NCI-H2196 treated with DMSO at 0.1 percent for 48 hours (cell line): ENCODE measurements around the gene GJC1.
"Not testable (repeated sequence)": the region's sequence is repeated elsewhere in the genome, so short reads cannot be mapped to it uniquely, and the experiment has no call there.

Source experiments
- DNase-seq: peaks from one replicate; lab custom pipeline; 2025; ENCODE audit not compliant: unreplicated experiment; lab: John Stamatoyannopoulos, UW

GJC1 gene

DNA sequence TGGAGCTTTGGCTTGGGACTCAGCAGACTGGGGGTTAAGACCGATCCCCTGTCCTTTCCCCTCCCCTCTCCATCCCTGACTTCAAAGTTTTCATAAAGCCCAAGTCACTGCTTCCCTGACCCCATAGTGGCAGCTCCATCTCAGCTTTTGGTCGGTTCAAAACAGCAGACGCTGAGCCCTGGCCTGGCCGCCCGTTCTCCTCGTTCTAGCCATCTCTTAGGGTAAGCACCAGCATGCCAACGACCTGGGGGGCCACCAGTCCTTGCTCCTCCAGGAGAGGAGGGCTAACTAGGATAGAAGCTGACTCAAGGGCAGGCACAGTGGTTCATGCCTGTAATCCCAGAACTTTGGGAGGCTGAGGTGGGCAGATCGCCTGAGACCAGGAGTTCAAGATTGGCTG is 16.1 kb upstream of the GJC1 start:
- DNase-seq = no peak

DNA sequence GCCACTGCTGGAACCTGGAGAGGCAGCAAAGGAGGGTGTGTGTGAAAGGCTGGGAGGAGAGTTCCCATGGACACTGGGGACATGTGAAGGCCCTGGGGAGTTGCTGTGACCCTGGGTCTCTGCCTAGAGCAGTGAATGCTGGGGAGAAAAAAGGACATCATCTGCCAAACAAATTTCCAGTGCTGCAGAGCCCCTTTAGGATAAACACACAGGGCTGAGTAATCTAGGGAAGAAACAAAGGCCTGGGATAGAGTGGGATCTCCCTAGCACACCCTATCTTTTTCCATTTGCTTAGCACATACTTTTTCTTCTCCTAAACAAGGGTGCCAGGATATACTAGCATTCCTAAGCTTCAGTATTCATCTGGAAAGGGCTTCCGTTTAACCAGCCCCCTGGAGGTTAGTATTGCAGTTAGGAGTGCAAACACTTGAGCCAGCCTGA is 14.3 kb upstream of the GJC1 start:
- DNase-seq = no peak

DNA sequence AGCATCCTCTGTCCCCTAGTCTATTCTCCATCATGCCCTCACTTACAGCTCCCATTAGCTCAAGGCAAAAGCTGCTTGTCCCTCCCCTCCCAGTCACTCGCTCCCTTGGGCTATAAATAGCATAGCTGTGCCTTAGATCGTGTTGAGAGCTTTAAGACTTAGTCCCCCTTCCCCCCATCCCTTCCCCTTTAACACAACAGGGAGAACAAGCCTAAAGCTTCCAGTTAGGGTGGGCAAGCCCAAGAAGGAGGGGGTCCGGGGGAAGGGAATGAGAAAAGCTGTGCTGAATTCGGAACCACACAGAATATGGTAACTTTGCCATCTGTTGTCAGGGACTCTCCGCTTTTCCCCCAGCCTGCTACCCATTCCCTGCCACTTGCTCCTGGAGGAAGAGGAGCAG is 12.7 kb upstream of the GJC1 start:
- DNase-seq = no peak

DNA sequence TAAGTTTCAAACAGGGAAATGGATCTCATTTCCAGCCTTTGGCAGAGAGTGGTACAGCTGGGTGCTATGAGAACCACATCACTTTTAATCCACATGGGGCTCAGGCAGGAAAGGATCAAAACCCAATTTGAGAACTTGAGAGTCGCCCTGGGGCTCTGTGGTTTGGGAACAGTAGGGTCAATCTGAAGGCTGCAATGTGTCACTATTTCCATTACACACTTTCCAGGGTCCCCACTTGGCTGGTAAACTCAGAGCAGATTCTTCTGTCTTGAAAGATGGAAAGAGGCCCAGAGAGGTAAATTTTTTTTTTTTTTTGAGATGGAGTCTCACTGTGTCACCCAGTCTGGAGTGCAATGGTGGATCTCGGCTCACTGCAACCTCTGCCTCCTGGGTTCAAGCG is 10.8 kb upstream of the GJC1 start:
- DNase-seq = no peak

DNA sequence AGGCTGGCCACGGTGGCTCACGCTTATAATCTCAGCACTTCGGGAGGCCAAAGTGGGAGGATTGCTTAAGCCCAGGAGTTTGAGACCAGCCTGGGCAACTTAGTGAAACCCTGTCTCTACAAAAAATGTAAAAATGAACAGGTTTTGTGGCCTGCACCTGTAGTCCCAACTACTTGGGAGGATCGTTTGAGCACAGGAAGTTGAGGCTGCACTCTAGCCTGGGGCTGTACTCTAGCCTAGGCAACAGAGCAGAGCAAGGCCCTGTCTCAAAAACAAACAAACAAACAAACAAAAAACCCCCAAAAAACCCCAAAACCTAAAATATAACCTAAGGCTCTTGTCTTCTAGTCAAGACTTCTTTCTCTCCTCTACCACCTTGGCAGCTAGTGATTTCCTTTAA is 10.2 kb upstream of the GJC1 start:
- no peak for DNase-seq

DNA sequence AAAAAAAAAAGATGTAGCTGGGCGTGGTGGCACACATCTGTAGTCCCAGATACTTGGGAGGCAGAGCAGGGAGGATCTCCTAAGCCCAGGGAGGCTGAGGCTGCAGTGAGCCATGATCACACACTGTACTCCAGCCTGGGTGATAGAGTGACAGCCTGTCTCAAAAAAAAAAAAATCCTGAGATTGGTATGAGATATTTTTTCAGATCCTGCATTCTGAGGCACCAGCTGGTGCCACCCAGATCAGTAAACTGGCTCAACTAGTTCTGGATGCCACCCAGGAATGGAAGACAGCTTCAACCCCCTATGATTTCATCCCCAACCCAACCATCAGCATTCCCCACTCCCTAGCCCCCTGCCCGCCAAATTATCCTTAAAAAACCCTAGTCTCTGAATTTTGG is 7.1 kb upstream of the GJC1 start:
- no peak for DNase-seq

DNA sequence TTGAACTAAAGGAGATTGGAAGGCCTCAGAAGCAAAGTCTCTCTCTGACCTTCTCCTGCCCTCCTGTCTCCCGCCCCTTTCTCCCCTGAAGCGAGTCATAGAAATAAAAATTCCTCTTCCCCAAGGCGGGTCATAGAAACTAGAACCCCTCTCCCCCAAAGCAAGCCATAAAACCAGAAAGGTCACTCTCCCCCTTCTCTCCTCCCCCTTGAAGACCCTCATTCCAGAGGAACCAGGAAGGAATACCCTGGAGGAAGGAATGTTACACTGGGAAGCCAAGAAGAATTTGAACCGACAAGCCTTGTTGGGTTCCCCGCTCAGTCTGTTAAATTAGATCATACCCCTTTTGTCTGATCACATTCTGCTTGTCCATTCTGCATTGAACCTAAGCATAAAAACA is 2.7 kb upstream of the GJC1 start:
- no peak for DNase-seq

DNA sequence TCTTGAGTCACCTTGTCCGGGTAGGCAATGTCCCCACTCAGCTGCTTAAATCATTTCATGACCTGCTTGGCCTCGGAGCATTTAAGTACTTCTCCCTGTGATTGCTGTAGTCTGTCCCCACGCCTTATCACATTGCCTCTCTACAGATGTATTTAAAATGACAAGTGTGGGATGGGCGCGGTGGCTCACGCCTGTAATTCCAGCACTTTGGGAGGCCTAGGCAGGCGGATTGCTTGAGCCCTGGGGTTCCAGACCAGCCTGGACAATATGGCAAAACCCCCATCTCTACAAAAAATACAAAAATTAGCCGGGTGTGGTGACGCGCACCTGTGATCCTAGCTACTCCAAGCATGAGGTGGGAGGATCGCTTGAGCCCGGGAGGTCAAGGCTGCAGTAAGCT is 1.3 kb upstream of the GJC1 start:
- DNase-seq = no peak

DNA sequence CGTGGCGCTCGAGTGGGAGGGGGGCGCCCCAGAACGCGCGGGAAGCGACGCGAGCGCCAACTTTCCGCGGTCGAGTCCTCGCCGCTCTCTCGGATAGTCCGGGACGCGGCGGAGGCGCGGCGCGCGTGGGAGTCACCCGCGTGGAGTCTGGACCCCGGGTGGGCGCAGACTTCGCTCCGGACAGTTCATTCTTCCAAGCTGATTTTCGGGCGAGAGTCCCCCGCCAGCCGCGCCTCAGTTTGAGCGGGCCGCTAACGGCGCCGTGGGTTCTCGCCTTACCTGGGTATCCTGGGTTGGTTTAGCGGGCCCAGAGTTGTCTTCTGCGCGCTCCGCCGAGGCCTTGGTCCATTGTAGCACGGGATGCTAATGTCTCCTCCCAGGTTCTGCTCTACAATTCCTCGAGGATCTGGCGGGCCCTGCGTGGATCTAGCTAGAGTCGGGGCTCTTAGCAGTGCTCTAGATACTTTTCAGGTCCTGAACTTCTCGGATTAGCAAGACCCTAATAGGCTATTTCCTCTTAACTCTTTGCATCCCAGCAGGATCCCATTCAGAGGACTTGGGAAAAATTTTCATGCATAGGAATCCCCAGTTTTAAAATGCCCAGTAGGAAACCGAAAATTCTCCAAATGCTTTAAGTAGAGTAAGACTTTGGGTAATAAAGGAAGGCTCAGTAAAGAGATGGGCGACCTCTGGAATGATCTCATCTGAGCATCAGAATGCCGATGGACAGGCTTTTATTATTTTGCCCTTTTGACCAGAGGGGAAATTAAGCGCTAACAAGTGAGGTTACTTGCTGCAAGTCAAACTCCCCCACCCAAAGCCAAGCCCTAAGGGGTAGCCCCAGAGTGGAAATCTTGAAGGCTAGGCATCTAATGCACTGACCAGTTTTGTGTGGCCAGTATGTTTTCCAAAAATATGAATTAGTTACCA is 537 bp upstream of the GJC1 start:
- DNase-seq = no peak

DNA sequence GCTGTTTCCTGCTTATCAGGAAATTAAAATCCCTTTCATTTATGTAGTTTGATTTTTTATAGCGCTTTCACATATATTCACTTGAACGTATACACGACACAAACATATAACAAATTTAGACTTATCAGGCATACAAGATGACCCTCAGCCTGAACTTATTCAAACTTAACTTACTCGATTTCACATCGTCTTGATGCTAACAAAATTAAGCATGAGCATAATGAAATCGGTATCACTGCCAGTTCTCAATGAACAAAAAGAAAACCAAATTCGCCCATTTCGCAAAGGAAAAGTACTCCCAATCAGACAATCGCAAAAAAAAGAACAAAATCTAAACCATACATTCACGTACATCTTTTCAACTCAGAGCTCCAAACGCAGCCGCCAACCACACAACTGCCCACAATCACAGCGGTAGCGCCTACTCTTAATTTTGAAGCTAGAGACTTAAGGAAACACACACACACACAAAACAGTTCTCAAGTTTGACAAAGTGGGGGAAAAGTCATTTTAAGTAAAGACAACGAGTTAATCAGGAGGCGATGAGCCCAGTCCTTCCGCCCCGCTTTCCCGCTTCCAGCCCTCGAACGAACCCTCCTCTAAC is 1.1 kb downstream of the GJC1 start:
- DNase-seq = no peak

DNA sequence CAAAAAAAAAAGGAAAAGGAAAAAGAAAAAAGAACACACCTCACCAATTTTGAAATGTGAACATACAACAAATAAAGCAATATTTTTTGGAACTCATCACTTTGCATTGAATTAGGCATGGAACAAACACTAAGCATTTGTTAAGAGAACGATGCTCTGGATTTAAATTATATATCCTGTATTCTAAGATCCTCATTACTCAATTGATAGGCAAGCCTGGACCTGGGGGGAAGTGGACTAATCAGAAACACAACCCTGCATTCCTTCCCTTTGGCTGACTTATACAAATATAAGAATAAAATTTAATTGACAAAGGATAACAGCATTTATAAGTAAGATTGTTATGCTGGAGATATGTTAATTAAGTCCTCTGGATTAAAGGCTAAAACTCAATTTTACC is 2.2 kb downstream of the GJC1 start:
- no peak for DNase-seq

DNA sequence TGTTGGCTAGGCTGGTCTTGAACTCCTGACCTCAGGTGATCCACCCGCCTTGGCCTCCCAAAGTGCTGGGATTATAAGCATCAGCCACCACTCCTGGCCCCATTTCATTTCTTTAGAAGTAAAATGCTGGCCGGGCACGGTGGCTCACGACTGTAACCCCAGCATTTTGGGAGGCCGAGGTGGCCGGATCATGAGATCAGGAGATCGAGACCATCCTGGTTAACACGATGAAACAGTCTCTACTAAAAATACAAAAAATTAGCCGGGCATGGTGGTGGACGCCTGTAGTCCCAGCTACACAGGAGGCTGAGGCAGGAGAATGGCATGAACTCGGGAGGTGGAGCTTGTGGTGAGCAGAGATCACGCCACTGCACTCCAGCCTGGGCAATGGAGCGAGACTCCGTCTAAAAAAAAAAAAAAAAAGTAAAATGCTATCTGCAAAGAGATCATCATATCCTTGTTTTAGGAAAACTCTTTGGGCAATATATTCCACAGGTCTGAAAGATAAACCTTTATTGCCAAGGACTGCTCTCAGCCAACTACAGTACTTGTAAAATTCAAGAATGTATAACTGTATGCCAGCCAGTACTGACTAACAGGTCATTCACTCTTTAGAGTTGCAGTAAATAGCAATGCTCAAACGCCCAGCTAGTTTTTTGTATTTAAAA is 3.8 kb downstream of the GJC1 start:
- no peak for DNase-seq

DNA sequence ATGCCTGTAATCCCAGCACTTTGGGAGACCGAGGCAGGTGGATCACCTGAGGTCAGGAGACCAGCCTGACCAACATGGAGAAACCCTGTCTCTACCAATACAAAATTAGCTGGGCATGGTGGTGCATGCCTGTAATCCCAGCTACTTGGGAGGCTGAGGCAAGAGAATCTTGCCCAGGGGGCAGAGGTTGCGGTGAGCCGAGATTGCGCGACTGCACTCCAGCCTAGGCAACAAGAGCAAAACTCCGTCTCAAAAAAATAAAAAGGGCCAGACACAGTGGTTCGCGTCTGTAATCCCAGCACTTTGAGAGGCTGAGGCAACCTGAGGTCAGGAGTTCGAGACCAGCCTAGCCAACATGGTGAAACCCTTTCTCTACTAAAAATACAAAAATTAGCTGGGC is 4.9 kb downstream of the GJC1 start:
- not testable (repeated sequence) for DNase-seq

DNA sequence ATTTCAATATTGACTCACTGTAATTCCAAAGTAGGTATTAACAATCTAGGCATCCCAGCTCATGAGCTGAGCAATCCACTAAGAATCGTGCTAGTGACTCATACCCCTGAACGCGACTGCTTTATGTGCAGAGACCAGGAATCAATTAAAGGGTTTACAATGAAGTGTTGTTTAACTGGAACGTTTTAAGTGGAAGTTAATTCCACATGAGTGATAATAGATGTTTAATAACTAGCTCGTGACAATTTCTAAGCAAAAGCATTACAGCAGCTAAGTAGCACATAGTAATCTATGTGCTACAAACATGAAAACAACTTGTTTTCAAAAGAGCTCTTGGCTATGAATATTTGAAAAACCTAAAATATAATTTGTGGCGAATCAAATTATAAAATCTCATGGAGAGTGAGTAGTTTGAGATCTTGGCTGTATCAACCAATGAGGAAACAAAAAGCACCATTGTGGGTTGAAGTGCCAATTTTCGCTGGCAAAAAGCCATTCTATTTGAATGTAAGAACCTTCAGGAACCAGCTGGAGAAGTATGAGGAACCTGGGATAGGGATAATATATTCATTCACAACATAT is 9.4 kb downstream of the GJC1 start:
- DNase-seq = peak; percentile 72

DNA sequence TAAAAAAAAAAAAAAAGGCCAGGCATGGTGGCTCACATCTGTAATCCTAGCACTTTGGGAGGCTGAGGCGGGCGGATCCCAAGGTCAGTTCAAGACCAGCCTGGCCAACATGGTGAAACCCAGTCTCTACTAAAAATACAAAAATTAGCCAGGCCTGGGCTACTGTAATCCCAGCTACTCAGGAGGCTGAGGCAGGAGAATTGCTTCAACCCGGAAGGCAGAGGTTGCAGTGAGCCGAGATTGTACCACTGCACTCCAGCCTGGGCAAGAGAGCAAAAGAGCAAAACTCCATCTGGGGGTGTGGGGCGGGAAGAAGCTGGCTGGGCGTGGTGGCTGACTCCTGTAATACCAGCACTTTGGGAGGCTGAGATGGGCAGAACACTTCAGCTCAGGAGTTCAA is 11.6 kb downstream of the GJC1 start:
- DNase-seq = not testable (repeated sequence)

DNA sequence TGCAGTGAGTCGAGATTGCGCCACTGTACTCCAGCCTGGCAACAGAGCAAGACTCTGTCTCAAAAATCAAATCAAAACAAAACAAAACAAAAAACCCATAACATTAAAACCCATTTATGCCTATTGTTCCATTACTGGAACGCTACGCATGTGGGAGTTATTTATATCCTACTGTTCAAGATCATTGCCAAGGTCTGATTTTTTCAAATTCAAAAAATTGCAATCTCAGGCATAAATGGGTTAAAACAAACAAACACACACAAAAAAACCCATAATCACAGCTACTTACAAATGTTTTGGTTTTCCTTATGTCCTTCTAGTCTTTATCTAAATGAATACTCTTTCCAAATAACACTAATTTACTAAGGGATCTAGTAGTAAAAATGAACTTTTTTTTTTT is 17.8 kb downstream of the GJC1 start:
- no peak for DNase-seq

DNA sequence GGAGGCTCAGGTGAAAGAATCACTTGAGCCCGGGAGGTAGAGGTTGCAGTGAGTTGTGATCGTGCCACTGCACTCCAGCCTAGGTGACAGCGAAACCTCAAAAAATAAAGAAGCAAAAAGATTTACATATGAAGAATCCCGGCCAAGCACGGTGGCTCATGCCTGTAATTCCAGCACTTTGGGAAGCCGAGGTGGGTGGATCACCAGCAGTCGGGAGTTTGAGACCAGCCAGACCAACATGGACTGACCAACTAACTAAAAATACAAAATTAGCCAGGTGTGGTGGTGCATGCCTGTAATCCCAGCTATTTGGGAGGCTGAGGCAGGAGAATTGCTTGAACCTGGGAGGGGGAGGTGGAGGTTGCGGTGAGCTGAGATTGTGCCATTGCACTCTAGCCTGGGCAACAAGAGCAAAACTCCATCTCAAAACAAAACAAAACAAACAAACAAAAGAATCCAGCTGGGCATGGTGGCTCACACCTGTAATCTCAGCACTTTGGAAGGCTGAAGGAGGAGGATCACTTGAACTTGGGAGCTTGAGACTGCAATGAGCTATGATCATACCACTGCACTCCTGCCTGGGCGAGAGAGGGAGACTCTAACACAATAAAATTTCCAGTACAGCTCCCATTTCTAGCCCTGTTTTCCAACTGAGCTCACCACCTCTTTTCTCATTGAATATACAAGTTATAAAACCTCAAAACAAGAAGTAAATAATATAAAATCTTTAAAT is 21.3 kb downstream of the GJC1 start:
- not testable (repeated sequence) for DNase-seq

DNA sequence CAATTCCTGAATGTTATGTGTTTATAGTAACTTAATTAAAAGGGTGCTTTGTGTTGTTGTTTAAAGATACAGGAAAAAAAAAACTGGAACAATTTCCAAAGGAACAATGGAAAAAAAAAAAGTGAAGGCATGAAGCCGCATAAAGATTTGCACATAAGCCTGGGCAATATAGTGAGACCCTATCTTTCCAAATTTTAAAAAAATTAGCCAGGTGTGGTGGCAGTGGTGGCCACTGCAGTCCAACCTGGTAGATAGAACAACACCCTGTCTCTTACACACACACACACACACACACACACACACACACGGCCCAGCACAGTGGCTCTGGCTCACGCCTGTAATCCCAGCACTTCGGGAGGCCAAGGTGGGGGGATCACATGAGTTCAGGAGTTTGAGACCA is 21.9 kb downstream of the GJC1 start:
- no peak for DNase-seq

DNA sequence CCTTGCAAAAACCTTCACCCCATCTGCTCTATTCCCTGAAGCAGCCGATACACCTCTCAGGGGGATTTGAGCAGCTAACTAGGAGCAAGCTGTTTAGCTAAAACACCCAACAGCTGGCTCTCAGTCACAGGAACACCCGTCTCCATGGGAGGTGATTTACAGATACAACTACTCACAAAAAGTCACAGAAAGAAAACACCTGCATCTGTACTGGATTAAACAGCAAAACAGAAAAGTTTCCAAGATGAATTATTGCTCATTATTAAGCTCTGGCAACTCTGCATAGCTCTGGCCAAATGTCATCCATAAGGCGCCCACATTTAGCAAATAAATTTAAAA is 22.3 kb downstream of the GJC1 start:
- no peak for DNase-seq

DNA sequence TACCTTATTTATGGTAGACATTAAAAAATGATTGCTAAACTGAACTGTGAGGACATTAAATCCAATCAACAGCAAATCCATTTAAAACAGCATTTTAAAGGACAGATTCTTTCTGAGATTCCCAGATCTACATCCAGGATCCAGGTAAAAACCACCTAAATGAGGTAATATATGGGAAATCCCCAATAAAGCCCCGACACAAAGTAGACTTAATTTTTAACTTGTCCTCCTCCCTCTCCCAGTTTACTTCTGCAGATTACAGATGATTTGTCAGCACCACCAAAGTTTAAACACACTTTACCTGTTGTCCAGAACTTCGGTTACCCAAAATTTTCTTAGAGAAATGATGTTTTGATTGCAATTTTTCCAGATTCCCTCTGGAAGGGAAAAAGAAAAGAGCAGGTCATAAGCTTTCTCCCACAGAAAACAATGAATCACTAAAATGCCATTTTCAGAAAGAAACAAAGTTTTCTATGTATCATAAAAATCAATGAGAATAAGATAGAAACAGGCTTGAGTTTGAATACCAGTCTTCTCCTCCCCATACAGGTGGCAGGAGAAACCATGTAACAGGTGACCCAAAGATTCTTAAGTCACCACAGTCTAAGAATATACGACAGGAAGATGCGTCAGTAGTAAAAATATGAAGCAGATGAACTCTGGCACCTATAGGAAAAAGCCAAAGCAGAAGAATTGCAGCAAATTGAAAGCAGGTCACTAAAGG is 22.8 kb downstream of the GJC1 start:
- no peak for DNase-seq
